GM12801 (cell line): ENCODE data around the gene ARHGAP42.

Experiments used
- CTCF ChIP-seq: IDR thresholded peaks from one replicate; pipeline ENCODE4 v1.5.1; 2011; ENCODE audit warnings: control low read depth; ENCODE audit not compliant: insufficient read length; ENCODE audit errors: extremely low read depth

ARHGAP42 gene

GRCh38 chr11:100691896-100692653, 5.0 kb downstream of the ARHGAP42 start:
- TF ChIP-seq CTCF: no peak

GRCh38 chr11:100695911-100696310, 8.8 kb downstream of the ARHGAP42 start:
- no peak for TF ChIP-seq CTCF

GRCh38 chr11:100703139-100703538, 16.1 kb downstream of the ARHGAP42 start:
- no peak for TF ChIP-seq CTCF

- no peak for TF ChIP-seq CTCF
Measured at GRCh38 chr11:100703801-100704575, 16.9 kb downstream of the ARHGAP42 start.

- TF ChIP-seq CTCF: no peak
Measured at GRCh38 chr11:100705447-100705846, 18.4 kb downstream of the ARHGAP42 start.

- no peak for TF ChIP-seq CTCF
Measured at GRCh38 chr11:100706179-100706578, 19.1 kb downstream of the ARHGAP42 start.

GRCh38 chr11:100709233-100709957, 22.3 kb downstream of the ARHGAP42 start:
- no peak for TF ChIP-seq CTCF
